Smooth muscle cell (in vitro differentiated cells): ENCODE data around the gene EMC9. TPM values are rescaled to one million over a fixed set of nuclear protein-coding genes. Genes with fewer than 3 reads are reported as not detected.

ENCODE experiments used
- DNase-seq: peaks from one replicate; lab custom pipeline; 2025; ENCODE audit not compliant: unreplicated experiment; lab: John Stamatoyannopoulos, UW
- H2AFZ ChIP-seq: fragments of 200-600 bp; sonication (generic); 2 replicates; pipeline ENCODE4 v1.6.0; 2016; ENCODE audit warnings: antibody characterized with exemption, low read depth, mild to moderate bottlenecking
- H3F3A ChIP-seq: fragments of 200-600 bp; sonication (generic); 2 replicates; pipeline ENCODE4 v1.6.0; 2017; ENCODE audit warnings: antibody characterized with exemption, low read depth
- H3K27ac ChIP-seq: fragments of 200-600 bp; sonication (generic); 2 replicates; pipeline ENCODE4 v1.5.1; 2016; ENCODE audit warnings: low read depth, mild to moderate bottlenecking
- H3K27me3 ChIP-seq: fragments of 200-600 bp; sonication (generic); 2 replicates; pipeline ENCODE4 v1.6.1; 2016; ENCODE audit warnings: low read depth, mild to moderate bottlenecking
- H3K36me3 ChIP-seq: fragments of 200-600 bp; sonication (generic); 2 replicates; pipeline ENCODE4 v1.5.1; 2016; ENCODE audit warnings: low read depth
- H3K4me1 ChIP-seq: fragments of 200-600 bp; sonication (generic); 2 replicates; pipeline ENCODE4 v1.5.1; 2016; ENCODE audit warnings: low read depth
- H3K4me2 ChIP-seq: fragments of 200-600 bp; sonication (generic); 2 replicates; pipeline ENCODE4 v1.6.0; 2016; ENCODE audit warnings: mild to moderate bottlenecking
- H3K4me3 ChIP-seq: fragments of 200-600 bp; sonication (generic); 2 replicates; pipeline ENCODE4 v1.5.1; 2016; ENCODE audit warnings: mild to moderate bottlenecking
- H3K79me2 ChIP-seq: fragments of 200-600 bp; sonication (generic); 2 replicates; pipeline ENCODE4 v1.6.0; 2016; ENCODE audit warnings: low read depth, mild to moderate bottlenecking
- H3K9ac ChIP-seq: fragments of 200-600 bp; sonication (generic); 2 replicates; pipeline ENCODE4 v1.6.0; 2016; ENCODE audit warnings: low read depth
- H3K9me3 ChIP-seq: fragments of 200-600 bp; sonication (generic); replicated peaks from 2 replicates; pipeline ENCODE4 v1.5.1; 2016; ENCODE audit warnings: low read depth
- H4K20me1 ChIP-seq: fragments of 200-600 bp; sonication (generic); 2 replicates; pipeline ENCODE4 v1.6.0; 2016; ENCODE audit warnings: low read depth
- CTCF ChIP-seq: fragments of 200-600 bp; sonication (generic); IDR thresholded peaks from 2 replicates; pipeline ENCODE4 v1.5.1; 2017; ENCODE audit warnings: borderline replicate concordance, mild to moderate bottlenecking, antibody characterized with exemption; ENCODE audit not compliant: insufficient read depth, poor library complexity, severe bottlenecking
- WGBS: methylation state at CpG from one replicate; pipeline ENCODE4 v1.1.7; 2016; ENCODE audit warnings: low lambda C conversion rate; 5-methylcytosine and 5-hydroxymethylcytosine counted together
- polyA plus RNA-seq: library from polyadenylated mRNA; unstranded; fragments of >200 nt; fragmentation: Nextera tagmentation; extraction: Ambion mirVana; gene quantifications from 2 replicates; pipeline ENCODE4 v1.2.1, GENCODE V29; 2016
- total RNA-seq: library from RNA; depleted of rRNA; stranded (reverse); fragments of >200 nt; gene quantifications from 2 replicates; pipeline ENCODE4 v1.2.3, GENCODE V29; 2014

EMC9 gene
- total and polyA plus RNA-seq, 2 experiments from 2014 or later, result 6.3 to 11.9 TPM

GRCh38 chr14:24160499-24160849, 19.1 kb upstream of the EMC9 start:
- no peak overlapping the region for H3K9ac ChIP-seq
- no peak overlapping the region for H3K4me2 ChIP-seq
- 100% methylated on average over 4 of the region's 4 CpGs for WGBS
- H3F3A ChIP-seq, result peaks cover 14% of the 10 kb centered on the region
- DNase-seq, result no peak
- no peaks in the 10 kb centered on the region for H3K9me3 ChIP-seq
- peaks cover 14% of the 10 kb centered on the region for H3K79me2 ChIP-seq
- no peak overlapping the region for H3K4me3 ChIP-seq
- peaks cover 7% of the 10 kb centered on the region for H3K4me1 ChIP-seq
- H3K27ac ChIP-seq, result peak overlapping the region; percentile 32
- no peak for TF ChIP-seq CTCF
- no peaks in the 10 kb centered on the region for H3K36me3 ChIP-seq
- no peak overlapping the region for H2AFZ ChIP-seq
- H3K27me3 ChIP-seq, result no peaks in the 10 kb centered on the region
- no peaks in the 10 kb centered on the region for H4K20me1 ChIP-seq

GRCh38 chr14:24159777-24160498, 18.5 kb upstream of the EMC9 start:
- WGBS, result 96% methylated on average over 11 of the region's 11 CpGs
- no peak for TF ChIP-seq CTCF
- Histone ChIP-seq H3F3A (peaks cover 14% of the 10 kb centered on the region), H3K27ac (peak overlapping the region; percentile 32), H2AFZ (no peak overlapping the region), H3K4me2 (no peak overlapping the region), H3K4me3 (no peak overlapping the region), H3K36me3 (no peaks in the 10 kb centered on the region), H3K4me1 (peaks cover 7% of the 10 kb centered on the region), H3K9me3 (no peaks in the 10 kb centered on the region), H3K9ac (no peak overlapping the region), H3K27me3 (no peaks in the 10 kb centered on the region), H4K20me1 (no peaks in the 10 kb centered on the region), H3K79me2 (peaks cover 14% of the 10 kb centered on the region)
- DNase-seq, result no peak

GRCh38 chr14:24157331-24157730, 15.9 kb upstream of the EMC9 start:
- 95% methylated on average over 12 of the region's 12 CpGs for WGBS
- H3K4me2 ChIP-seq, result no peak overlapping the region
- H3K4me1 ChIP-seq, result peaks cover 7% of the 10 kb centered on the region
- H3K4me3 ChIP-seq, result no peak overlapping the region
- H3K9ac ChIP-seq, result no peak overlapping the region
- TF ChIP-seq CTCF, result no peak
- H3K79me2 ChIP-seq, result peaks cover 12% of the 10 kb centered on the region
- peaks cover 14% of the 10 kb centered on the region for H3F3A ChIP-seq
- DNase-seq, result no peak
- no peaks in the 10 kb centered on the region for H3K36me3 ChIP-seq
- H3K27me3 ChIP-seq, result no peaks in the 10 kb centered on the region
- no peak overlapping the region for H3K27ac ChIP-seq
- no peaks in the 10 kb centered on the region for H4K20me1 ChIP-seq
- no peaks in the 10 kb centered on the region for H3K9me3 ChIP-seq
- H2AFZ ChIP-seq, result no peak overlapping the region

GRCh38 chr14:24156840-24157239, 15.4 kb upstream of the EMC9 start:
- Histone ChIP-seq H3K9me3 (no peaks in the 10 kb centered on the region), H3K36me3 (no peaks in the 10 kb centered on the region), H3K27me3 (no peaks in the 10 kb centered on the region), H2AFZ (no peak overlapping the region), H3K79me2 (peaks cover 7% of the 10 kb centered on the region), H3K9ac (no peak overlapping the region), H3K27ac (no peak overlapping the region), H3K4me3 (no peak overlapping the region), H4K20me1 (no peaks in the 10 kb centered on the region), H3K4me2 (no peak overlapping the region), H3K4me1 (peaks cover 4% of the 10 kb centered on the region), H3F3A (peaks cover 14% of the 10 kb centered on the region)
- no peak for TF ChIP-seq CTCF
- 100% methylated on average over 1 of the region's 1 CpG for WGBS
- no peak for DNase-seq
